K562 (cell line): Measurements from ENCODE around the gene IQGAP3. TPM values are rescaled to one million over a fixed set of nuclear protein-coding genes. Genes with fewer than 3 reads are reported as not detected.

Source experiments
- ATAC-seq: fragments of 200-7000 bp; cut with Tn5 transposase; 3 replicates; pipeline ENCODE4 v1.9.1; 2020; ENCODE audit warnings: moderate library complexity
- BruUV-seq: library from RNA; stranded (reverse); fragments of 400-500 nt; replicated peaks from 2 replicates; lab custom pipeline; 2021; lab: Mats Ljungman, UMichigan
- CTCF ChIA-PET: fragments of 300-600 bp; formaldehyde crosslinking; extraction: SDS; loops from one replicate; lab custom pipeline; 2021; ENCODE audit warnings: low intra/inter-chr PET ratio; lab: Yijun Ruan, JAX
- POLR2A ChIA-PET: fragments of 300-600, 350-650 bp; sonication (Branson Sonifier 250); formaldehyde crosslinking; extraction: SDS; loops from one replicate; lab custom pipeline; 2021; ENCODE audit warnings: antibody characterized with exemption, inconsistent platforms; lab: Yijun Ruan, JAX
- DNase-seq, 4 experiments: peaks; one replicate each; pipeline versions ENCODE4 v3.0.0 to v3.0.0-alpha.2; 2011 to 2018; ENCODE audit warnings: low spot score in 3 of 4, mixed read lengths in 3 of 4; ENCODE audit errors: extremely low read depth in 1 of 4
- FAIRE-seq: peaks from 2 replicates; lab custom pipeline; 2011; peaks lifted over from hg19 to GRCh38; lab: Jason Lieb, UNC
- H2AFZ ChIP-seq: 2 replicates; pipeline ENCODE4 v1.6.0; 2011; ENCODE audit warnings: low read depth, low read length, control low read depth, inconsistent platforms
- H3K27ac ChIP-seq: fragments of 200-600 bp; 3 replicates; pipeline ENCODE4 v1.8.0; 2011; ENCODE audit warnings: low read depth, mild to moderate bottlenecking, control low read depth, inconsistent platforms, low read length, moderate library complexity, mixed read lengths; ENCODE audit errors: extremely low read depth
- H3K27me3 ChIP-seq, 2 experiments: fragments of 300-600 bp in 1 of 2; 2 replicates in 1 of 2; 3 replicates in 1 of 2; pipeline versions ENCODE4 v1.6.0 to v1.8.0; 2011; ENCODE audit warnings: inconsistent platforms in 2 of 2, low read length in 2 of 2, mild to moderate bottlenecking in 1 of 2, mixed read lengths in 1 of 2, moderate library complexity in 1 of 2; ENCODE audit not compliant: control insufficient read depth in 2 of 2, insufficient read depth in 2 of 2
- H3K36me3 ChIP-seq: fragments of 300-600 bp; 3 replicates; pipeline ENCODE4 v1.8.0; 2011; ENCODE audit warnings: mild to moderate bottlenecking, low read length, inconsistent platforms; ENCODE audit not compliant: control insufficient read depth, insufficient read depth
- H3K4me1 ChIP-seq, 2 experiments: fragments of 200-600 bp in 1 of 2; replicated peaks in 1 of 2; 2 replicates in 1 of 2; 3 replicates in 1 of 2; pipeline versions ENCODE4 v1.5.1 to v1.8.0; 2011; ENCODE audit warnings: inconsistent platforms in 2 of 2, low read length in 2 of 2, mild to moderate bottlenecking in 1 of 2, mixed read lengths in 1 of 2, moderate library complexity in 1 of 2; ENCODE audit not compliant: control insufficient read depth in 2 of 2, insufficient read depth in 2 of 2
- H3K4me2 ChIP-seq: 2 replicates; pipeline ENCODE4 v1.6.1; 2011; ENCODE audit warnings: low read length, control low read depth, inconsistent platforms, mixed read lengths; ENCODE audit not compliant: insufficient read depth
- H3K4me3 ChIP-seq: fragments of 200-600 bp; sonication (generic), shearing (Covaris generic); 2 replicates; pipeline ENCODE4 v1.5.1; 2016; ENCODE audit warnings: control low read depth, inconsistent platforms
- H3K79me2 ChIP-seq: fragments of 200-600 bp; 3 replicates; pipeline ENCODE4 v1.8.0; 2011; ENCODE audit warnings: low read length, inconsistent platforms; ENCODE audit not compliant: control insufficient read depth, insufficient read depth
- H3K9ac ChIP-seq, 2 experiments: 2 replicates each; pipeline versions ENCODE4 v1.6.0 to v1.6.1; 2011; ENCODE audit warnings: low read depth in 2 of 2, low read length in 2 of 2, control low read depth in 1 of 2, inconsistent platforms in 1 of 2, mild to moderate bottlenecking in 1 of 2, mixed read lengths in 1 of 2; ENCODE audit not compliant: insufficient read depth in 1 of 2
- H3K9me1 ChIP-seq: one replicate; pipeline ENCODE4 v1.6.0; 2011; ENCODE audit warnings: inconsistent platforms, mild to moderate bottlenecking, low read length, moderate library complexity; ENCODE audit not compliant: control insufficient read depth, insufficient read depth
- H3K9me3 ChIP-seq: replicated peaks from 2 replicates; pipeline ENCODE4 v1.5.1; 2011; ENCODE audit warnings: low read depth, low read length, inconsistent platforms; ENCODE audit not compliant: control insufficient read depth, insufficient read depth
- H4K20me1 ChIP-seq: replicated peaks from 2 replicates; pipeline ENCODE4 v1.6.1; 2011; ENCODE audit warnings: low read length, inconsistent platforms, mixed read lengths; ENCODE audit not compliant: control insufficient read depth, insufficient read depth
- AFF4 ChIP-seq: sonication (generic); formaldehyde crosslinking; IDR thresholded peaks from 2 replicates; pipeline ENCODE4 v1.8.0; 2023; ENCODE audit warnings: mild to moderate bottlenecking, missing genetic modification reagents
- EGR1 ChIP-seq: fragments of 450-650 bp; conservative IDR thresholded peaks from 2 replicates; pipeline ENCODE4 v1.6.1; 2017; ENCODE audit warnings: mild to moderate bottlenecking
- FOS ChIP-seq: IDR thresholded peaks from 3 replicates; pipeline ENCODE4 v1.6.1; 2011; ENCODE audit not compliant: insufficient read length; ENCODE audit errors: extremely low read depth
- FOXA3 ChIP-seq, 2 experiments: fragments of 450-650 bp in 1 of 2; sonication (generic) in 1 of 2; formaldehyde crosslinking; IDR thresholded peaks in 1 of 2; conservative IDR thresholded peaks in 1 of 2; 2 replicates each; pipeline versions ENCODE4 v1.4.0 to v1.8.0; 2020 to 2022; ENCODE audit warnings: mild to moderate bottlenecking in 2 of 2, missing genetic modification reagents in 1 of 2
- IRF2 ChIP-seq: sonication (generic); formaldehyde crosslinking; IDR thresholded peaks from 2 replicates; pipeline ENCODE4 v1.8.1; 2022; ENCODE audit warnings: mild to moderate bottlenecking, missing genetic modification reagents
- RBM14 ChIP-seq: fragments of 200-400 bp; formaldehyde crosslinking; IDR thresholded peaks from 2 replicates; pipeline ENCODE4 v1.6.1; 2018; ENCODE audit warnings: low read depth, mild to moderate bottlenecking, low read length, moderate library complexity, borderline replicate concordance; ENCODE audit not compliant: insufficient read depth
- SMAD3 ChIP-seq: fragments of 450-650 bp; formaldehyde crosslinking; conservative IDR thresholded peaks from 2 replicates; pipeline ENCODE4 v1.4.0; 2020; ENCODE audit warnings: mild to moderate bottlenecking
- THAP12 ChIP-seq: fragments of 250-450 bp; sonication (Bioruptor Pico); IDR thresholded peaks from 2 replicates; pipeline ENCODE4 v1.9.0; 2021; ENCODE audit warnings: mild to moderate bottlenecking, inconsistent platforms
- WGBS: fragments of 100-300 bp; shearing (Covaris generic); methylation state at CpG from one replicate; pipeline ENCODE4 v1.1.6; 2016; ENCODE audit warnings: low coverage, mixed read lengths; ENCODE audit not compliant: insufficient coverage; ENCODE audit errors: missing lambda C conversion rate; 5-methylcytosine and 5-hydroxymethylcytosine counted together
- in situ Hi-C: fragments of 300-500 bp; cut with MboI; formaldehyde crosslinking; loops from 4 replicates; pipeline ENCODE4 v1.15.0; 2018; ENCODE audit warnings: inconsistent platforms, mixed read lengths
- intact Hi-C: fragments of 100-400 bp; cut with micrococcal nuclease; formaldehyde crosslinking; loops from 2 replicates; pipeline ENCODE4 v1.14.2; 2022
- polyA plus RNA-seq, 8 experiments: library from polyadenylated mRNA; depleted of rRNA in 4 of 8; stranded (reverse) in 5 of 8; unstranded in 3 of 8; fragments of >200 nt; fragmentation: Nextera tagmentation in 2 of 8; fragmentation: Illumina TruSeq in 1 of 8; extraction: Ambion mirVana in 2 of 8; extraction: Trizol in 1 of 8; gene quantifications; 2 replicates each; pipeline versions ENCODE4 v1.2.1 to v1.2.3, GENCODE V29; 2011 to 2014; ENCODE audit warnings: inconsistent platforms in 1 of 8, missing spikeins in 1 of 8
- total RNA-seq, 7 experiments: library from RNA; depleted of rRNA in 6 of 7; stranded (reverse); fragments of >200 nt in 6 of 7; fragmentation: Illumina TruSeq in 2 of 7; extraction: Trizol in 2 of 7; gene quantifications; 2 replicates each; pipeline versions ENCODE4 v1.2.1 to v1.2.3, GENCODE V29; 2011 to 2021; ENCODE audit warnings: low replicate concordance in 1 of 7
- TF ChIP-seq, protein P1 (sequence below): fragments of 250-450 bp; sonication (Bioruptor Pico); IDR thresholded peaks from 2 replicates; pipeline ENCODE4 v1.5.0; 2020; ENCODE audit warnings: mild to moderate bottlenecking, borderline replicate concordance
- TF ChIP-seq, protein P2 (sequence below): fragments of 450-650 bp; IDR thresholded peaks from 2 replicates; pipeline ENCODE4 v1.6.1; 2016

Gene IQGAP3
- total and polyA plus RNA-seq, 9 of the 15 experiments (the other 6 are each of a cell fraction or from before 2014, with no cell fraction given) = 1.4 to 16.6 (median 11.9) TPM

GRCh38 chr1:156500793-156501506, 71.4 kb downstream of the IQGAP3 start:
- peak overlapping the region; percentile 91 to 96 for H3K9ac ChIP-seq
- DNase-seq = peak; percentile 94 to 99 (median 98)
- in situ Hi-C loops (no loop called here), intact Hi-C loops (loop anchor here (1.0 to 5.0 kb wide), 3 partner anchors 12 to 164 kb away; partner anchors contain the start of genes CCT3 and TSACC)
- H3K9me3 ChIP-seq = no peaks in the 10 kb centered on the region
- H3K4me3 ChIP-seq = peak overlapping the region; percentile 71
- TSS peak; percentile 88 for BruUV-seq
- H3K27me3 ChIP-seq = no peaks in the 10 kb centered on the region; a peak in 1 of 5 replicates
- peak overlapping the region; percentile 99 for H2AFZ ChIP-seq
- H4K20me1 ChIP-seq = peaks cover 26% of the 10 kb centered on the region
- peak overlapping the region; percentile 78 for H3K4me2 ChIP-seq
- peak; percentile 81 for FAIRE-seq
- peak overlapping the region; percentile 97 for H3K27ac ChIP-seq
- peaks cover 9% of the 10 kb centered on the region for H3K9me1 ChIP-seq
- peak; percentile 86 for ATAC-seq
- CTCF ChIA-PET = interaction anchor here (1.1 kb wide), 1 partner anchor 107 kb away, joined by 3 read pairs; no protein-coding TSS in a partner anchor
- H3K79me2 ChIP-seq = peaks cover 46% of the 10 kb centered on the region
- peaks cover 74 to 79% of the 10 kb centered on the region in 2 experiments for H3K4me1 ChIP-seq
- H3K36me3 ChIP-seq = no peaks in the 10 kb centered on the region; the same call in 2 of the 3 replicates
- POLR2A ChIA-PET = interaction anchor here (0.6 to 6.6 kb wide), 19 partner anchors 9 to 227 kb away, joined by 3 to 62 read pairs (median 4); partner anchors contain the start of genes ISG20L2 and METTL25B
- WGBS = 1% methylated on average over 36 of the region's 57 CpGs
- TF ChIP-seq, protein P1, sequence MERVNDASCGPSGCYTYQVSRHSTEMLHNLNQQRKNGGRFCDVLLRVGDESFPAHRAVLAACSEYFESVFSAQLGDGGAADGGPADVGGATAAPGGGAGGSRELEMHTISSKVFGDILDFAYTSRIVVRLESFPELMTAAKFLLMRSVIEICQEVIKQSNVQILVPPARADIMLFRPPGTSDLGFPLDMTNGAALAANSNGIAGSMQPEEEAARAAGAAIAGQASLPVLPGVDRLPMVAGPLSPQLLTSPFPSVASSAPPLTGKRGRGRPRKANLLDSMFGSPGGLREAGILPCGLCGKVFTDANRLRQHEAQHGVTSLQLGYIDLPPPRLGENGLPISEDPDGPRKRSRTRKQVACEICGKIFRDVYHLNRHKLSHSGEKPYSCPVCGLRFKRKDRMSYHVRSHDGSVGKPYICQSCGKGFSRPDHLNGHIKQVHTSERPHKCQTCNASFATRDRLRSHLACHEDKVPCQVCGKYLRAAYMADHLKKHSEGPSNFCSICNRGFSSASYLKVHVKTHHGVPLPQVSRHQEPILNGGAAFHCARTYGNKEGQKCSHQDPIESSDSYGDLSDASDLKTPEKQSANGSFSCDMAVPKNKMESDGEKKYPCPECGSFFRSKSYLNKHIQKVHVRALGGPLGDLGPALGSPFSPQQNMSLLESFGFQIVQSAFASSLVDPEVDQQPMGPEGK (CRISPR knock-in tag) = no peak
- TF ChIP-seq SMAD3 (CRISPR knock-in tag) (peak; percentile 15; the same call in 1 of the 2 replicates), AFF4 (peak; percentile 90), THAP12 (CRISPR knock-in tag) (peak; percentile 85), RBM14 (no peak), IRF2 (CRISPR knock-in tag) (no peak), FOXA3 (CRISPR knock-in tag; conservative IDR thresholded peaks at IDR 0.05 in 1 of 2, IDR thresholded peaks at IDR 0.05 in 1 of 2) (peak in 1 of 2 experiments; percentile 65; a peak in 1 of 4 replicates), FOS (peak; percentile 72), EGR1 (peak; percentile 71)
- TF ChIP-seq, protein P2, sequence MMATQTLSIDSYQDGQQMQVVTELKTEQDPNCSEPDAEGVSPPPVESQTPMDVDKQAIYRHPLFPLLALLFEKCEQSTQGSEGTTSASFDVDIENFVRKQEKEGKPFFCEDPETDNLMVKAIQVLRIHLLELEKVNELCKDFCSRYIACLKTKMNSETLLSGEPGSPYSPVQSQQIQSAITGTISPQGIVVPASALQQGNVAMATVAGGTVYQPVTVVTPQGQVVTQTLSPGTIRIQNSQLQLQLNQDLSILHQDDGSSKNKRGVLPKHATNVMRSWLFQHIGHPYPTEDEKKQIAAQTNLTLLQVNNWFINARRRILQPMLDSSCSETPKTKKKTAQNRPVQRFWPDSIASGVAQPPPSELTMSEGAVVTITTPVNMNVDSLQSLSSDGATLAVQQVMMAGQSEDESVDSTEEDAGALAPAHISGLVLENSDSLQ = peak; percentile 98
